DOHH2 (cell line): ENCODE measurements around the gene TEX54.
A peak's percentile ranks its signal among the peaks of the same experiment; 100 is the strongest.
"Not testable (repeated sequence)": the region's sequence is repeated elsewhere in the genome, so short reads cannot be mapped to it uniquely, and the experiment has no call there.

Experiments used
- H3F3A ChIP-seq: fragments of 200-600 bp; sonication (generic), shearing (Covaris generic); 2 replicates; pipeline ENCODE4 v1.6.0; 2016; ENCODE audit warnings: antibody characterized with exemption, mild to moderate bottlenecking; ENCODE audit not compliant: control insufficient read depth, insufficient read depth
- H3K27ac ChIP-seq: fragments of 200-600 bp; sonication (generic); 2 replicates; pipeline ENCODE4 v1.5.1; 2014; ENCODE audit warnings: low read depth, mild to moderate bottlenecking, low read length, moderate library complexity
- H3K27me3 ChIP-seq: fragments of 200-600 bp; sonication (generic); 2 replicates; pipeline ENCODE4 v1.6.1; 2014; ENCODE audit warnings: mild to moderate bottlenecking, low read length, mixed read lengths; ENCODE audit not compliant: control insufficient read depth
- H3K36me3 ChIP-seq: fragments of 200-600 bp; sonication (generic); 2 replicates; pipeline ENCODE4 v1.6.1; 2014; ENCODE audit warnings: mild to moderate bottlenecking, low read length, moderate library complexity, mixed read lengths; ENCODE audit not compliant: control insufficient read depth
- H3K4me1 ChIP-seq: fragments of 200-600 bp; sonication (generic); 2 replicates; pipeline ENCODE4 v1.6.1; 2014; ENCODE audit warnings: mild to moderate bottlenecking, low read length, mixed read lengths; ENCODE audit not compliant: control insufficient read depth
- H3K4me2 ChIP-seq: fragments of 200-600 bp; sonication (generic); 2 replicates; pipeline ENCODE4 v1.6.0; 2014; ENCODE audit warnings: mild to moderate bottlenecking, low read length, moderate library complexity
- H3K4me3 ChIP-seq: fragments of 200-600 bp; sonication (generic); 2 replicates; pipeline ENCODE4 v1.5.1; 2014; ENCODE audit warnings: mild to moderate bottlenecking, low read length, mixed read lengths
- H3K79me2 ChIP-seq: fragments of 200-600 bp; sonication (generic); 2 replicates; pipeline ENCODE4 v1.6.1; 2014; ENCODE audit warnings: mild to moderate bottlenecking, low read length, mixed read lengths; ENCODE audit not compliant: control insufficient read depth
- H3K9me2 ChIP-seq: fragments of 200-600 bp; sonication (generic); replicated peaks from 2 replicates; pipeline ENCODE4 v1.6.1; 2014; ENCODE audit warnings: mild to moderate bottlenecking, low read length, mixed read lengths; ENCODE audit not compliant: control insufficient read depth
- H3K9me3 ChIP-seq: fragments of 200-600 bp; sonication (generic); 2 replicates; pipeline ENCODE4 v1.6.1; 2014; ENCODE audit warnings: antibody characterized with exemption, low read length, mixed read lengths; ENCODE audit not compliant: control insufficient read depth, insufficient read depth
- H4K20me1 ChIP-seq: fragments of 200-600 bp; sonication (generic); 2 replicates; pipeline ENCODE4 v1.6.0; 2014; ENCODE audit warnings: low read depth, mild to moderate bottlenecking, antibody characterized with exemption, low read length, moderate library complexity; ENCODE audit not compliant: control insufficient read depth, insufficient read depth
- CTCF ChIP-seq: fragments of 200-600 bp; sonication (generic); IDR thresholded peaks from one replicate; pipeline ENCODE4 v1.5.1; 2014; ENCODE audit warnings: antibody characterized with exemption, mild to moderate bottlenecking, low read depth, low read length; ENCODE audit not compliant: poor library complexity, severe bottlenecking
- EZH2phosphoT487 ChIP-seq: fragments of 200-600 bp; sonication (generic); IDR thresholded peaks from 2 replicates; pipeline ENCODE4 v1.6.1; 2017; ENCODE audit warnings: borderline replicate concordance, mild to moderate bottlenecking, antibody characterized with exemption, low read length, moderate library complexity, mixed read lengths

The TEX54 gene

GRCh38 chr11:62846177-62846576 is 13.5 kb upstream of the TEX54 start:
- Histone ChIP-seq H3K36me3 (no peaks in the 10 kb centered on the region), H3K4me1 (peaks cover 15% of the 10 kb centered on the region), H3K27ac (no peak overlapping the region), H3K4me2 (no peak overlapping the region), H3K9me3 (no peaks in the 10 kb centered on the region), H3K27me3 (no peaks in the 10 kb centered on the region), H3F3A (peaks cover 33% of the 10 kb centered on the region), H4K20me1 (no peaks in the 10 kb centered on the region), H3K79me2 (no peaks in the 10 kb centered on the region), H3K4me3 (no peak overlapping the region), H3K9me2 (no peaks in the 10 kb centered on the region)
- TF ChIP-seq EZH2phosphoT487: no peak

- H3K79me2 ChIP-seq: peaks cover 6% of the 10 kb centered on the region
- no peak overlapping the region for H3K27ac ChIP-seq
- H3F3A ChIP-seq: peaks cover 32% of the 10 kb centered on the region
- no peak overlapping the region for H3K4me3 ChIP-seq
- H3K9me2 ChIP-seq: no peaks in the 10 kb centered on the region
- H3K27me3 ChIP-seq: no peaks in the 10 kb centered on the region
- no peak for TF ChIP-seq EZH2phosphoT487
- no peak for TF ChIP-seq CTCF
- H3K9me3 ChIP-seq: no peaks in the 10 kb centered on the region
- H3K36me3 ChIP-seq: peaks cover 2% of the 10 kb centered on the region
- H4K20me1 ChIP-seq: no peaks in the 10 kb centered on the region
- H3K4me2 ChIP-seq: no peak overlapping the region
- peaks cover 22% of the 10 kb centered on the region for H3K4me1 ChIP-seq
Measured at GRCh38 chr11:62844154-62844553, 11.5 kb upstream of the TEX54 start.

DNA sequence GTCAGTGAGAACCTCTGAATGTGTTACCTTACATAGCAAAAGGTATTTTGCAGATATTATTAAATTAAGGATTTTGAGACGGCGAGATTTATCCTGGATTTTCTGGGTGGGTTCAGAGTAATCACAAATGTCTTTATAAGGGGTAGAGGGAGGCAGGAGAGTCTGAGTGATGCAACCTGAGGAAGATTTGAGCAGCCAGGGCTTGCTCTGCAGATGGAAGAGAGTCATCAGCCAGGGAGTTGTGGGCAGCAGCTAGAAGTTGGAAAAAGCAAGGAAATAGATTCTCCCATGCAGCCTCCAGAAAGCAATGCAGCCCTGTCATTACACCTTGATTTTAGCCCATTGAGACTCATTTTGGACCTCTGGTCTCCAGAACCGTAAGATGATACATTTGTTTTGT is 10.8 kb upstream of the TEX54 start:
- Histone ChIP-seq H3K27me3 (no peaks in the 10 kb centered on the region), H3K27ac (no peak overlapping the region), H3K79me2 (peaks cover 13% of the 10 kb centered on the region), H3K4me3 (no peak overlapping the region), H3K36me3 (peaks cover 7% of the 10 kb centered on the region), H3K9me3 (no peaks in the 10 kb centered on the region), H3K9me2 (no peaks in the 10 kb centered on the region), H3F3A (peaks cover 31% of the 10 kb centered on the region), H4K20me1 (no peaks in the 10 kb centered on the region), H3K4me2 (no peak overlapping the region), H3K4me1 (peaks cover 23% of the 10 kb centered on the region)
- TF ChIP-seq CTCF (no peak), EZH2phosphoT487 (no peak)

DNA sequence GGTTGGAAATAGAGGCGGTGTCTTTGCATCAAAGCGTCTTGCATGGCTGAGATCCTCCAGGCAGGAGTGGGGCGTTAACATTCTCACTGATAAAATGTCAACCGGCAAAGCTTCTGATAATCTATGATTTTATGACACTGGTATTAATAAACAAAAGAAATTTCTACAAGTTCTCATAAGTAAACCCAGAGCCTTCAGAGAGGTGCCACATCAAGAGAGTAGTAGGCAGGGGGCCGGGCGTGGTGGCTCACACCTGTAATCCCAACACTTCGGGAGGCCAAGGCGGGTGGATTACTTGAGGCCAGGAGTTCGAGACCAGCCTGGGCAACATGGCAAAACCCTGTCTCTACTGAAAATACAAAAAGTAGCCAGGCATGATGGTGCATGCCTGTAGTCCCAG is 10.2 kb upstream of the TEX54 start:
- H3K36me3 ChIP-seq: peaks cover 11% of the 10 kb centered on the region
- H3K4me1 ChIP-seq: peaks cover 29% of the 10 kb centered on the region
- H3K4me3 ChIP-seq: peak overlapping the region; percentile 73
- peaks cover 19% of the 10 kb centered on the region for H3K79me2 ChIP-seq
- peak overlapping the region; percentile 86 for H3K4me2 ChIP-seq
- not testable (repeated sequence) for H3K9me2 ChIP-seq, H3K9me3 ChIP-seq, H3K27me3 ChIP-seq, H4K20me1 ChIP-seq
- peaks cover 27% of the 10 kb centered on the region for H3F3A ChIP-seq
- H3K27ac ChIP-seq: peak overlapping the region; percentile 89; the same call in 1 of the 2 replicates
